NT2/D1 (cell line): ENCODE results near the gene OR51M1.
"Not testable (repeated sequence)": the region's sequence is repeated elsewhere in the genome, so short reads cannot be mapped to it uniquely, and the experiment has no call there.

ENCODE experiments used
- DNase-seq: peaks from one replicate; pipeline ENCODE4 v3.0.0-alpha.2; 2011; ENCODE audit warnings: low read depth, low spot score
- H3K27me3 ChIP-seq: 2 replicates; pipeline ENCODE4 v1.6.0; 2011; ENCODE audit warnings: mild to moderate bottlenecking; ENCODE audit not compliant: insufficient read length, insufficient read depth
- H3K36me3 ChIP-seq: 2 replicates; pipeline ENCODE4 v1.6.1; 2011; ENCODE audit warnings: mild to moderate bottlenecking, low read length, mixed read lengths; ENCODE audit not compliant: insufficient read depth, insufficient read length
- H3K4me1 ChIP-seq: 2 replicates; pipeline ENCODE4 v1.5.1; 2011; ENCODE audit not compliant: insufficient read depth, insufficient read length
- H3K4me3 ChIP-seq: 2 replicates; pipeline ENCODE4 v1.5.1; 2011; ENCODE audit warnings: low read depth; ENCODE audit not compliant: insufficient read length
- H3K9ac ChIP-seq: 2 replicates; pipeline ENCODE4 v1.6.0; 2011; ENCODE audit warnings: low read depth; ENCODE audit not compliant: insufficient read length
- H3K9me3 ChIP-seq: 2 replicates; pipeline ENCODE4 v1.5.1; 2011; ENCODE audit warnings: mild to moderate bottlenecking, low read length; ENCODE audit not compliant: insufficient read depth
- SUZ12 ChIP-seq: IDR thresholded peaks from 2 replicates; pipeline ENCODE4 v1.6.1; 2011; ENCODE audit not compliant: insufficient read length, insufficient read depth; ENCODE audit errors: extremely low read depth
- YY1 ChIP-seq: IDR thresholded peaks from 2 replicates; pipeline ENCODE4 v1.6.1; 2011; ENCODE audit not compliant: insufficient read length, insufficient read depth
- ZNF274 ChIP-seq: IDR thresholded peaks from 2 replicates; pipeline ENCODE4 v1.6.1; 2011; ENCODE audit warnings: mild to moderate bottlenecking, low read depth, low read length

Gene OR51M1

DNA sequence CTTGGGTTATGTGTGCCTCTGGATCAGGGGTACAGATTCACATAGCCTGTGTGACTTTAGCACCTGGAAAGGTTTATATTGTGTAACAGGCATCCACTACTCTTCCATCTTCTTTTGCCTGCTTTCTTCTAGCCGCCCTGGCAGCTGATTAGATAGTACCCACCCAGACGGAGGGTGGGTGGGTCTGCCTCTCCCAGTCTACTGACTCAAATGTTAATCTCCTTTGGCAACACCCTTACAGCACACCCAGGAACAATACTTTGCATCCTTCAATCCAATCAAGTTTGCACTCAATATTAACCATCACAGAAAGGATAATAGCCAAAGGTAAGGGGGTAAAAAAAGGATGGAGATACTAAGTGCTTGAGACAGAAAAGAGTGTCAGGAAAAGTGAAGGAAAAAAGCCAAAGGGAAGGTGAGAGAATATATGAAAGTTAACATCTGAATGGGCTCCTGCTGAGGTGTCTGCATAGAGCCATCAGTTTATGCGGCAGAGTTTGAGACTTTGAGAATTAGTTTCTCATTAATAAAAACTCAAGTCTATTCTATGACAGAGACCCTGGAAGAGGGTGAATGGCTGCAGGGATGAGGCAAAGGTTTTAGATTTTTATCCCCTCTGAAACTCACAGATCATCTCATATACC lies 34.9 kb upstream of the OR51M1 start:
- no peaks in the 10 kb centered on the region for H3K27me3 ChIP-seq
- no peak overlapping the region for H3K4me3 ChIP-seq
- DNase-seq = no peak
- no peaks in the 10 kb centered on the region for H3K9me3 ChIP-seq
- TF ChIP-seq SUZ12 (no peak), ZNF274 (no peak), YY1 (no peak)
- H3K9ac ChIP-seq = no peak overlapping the region
- no peaks in the 10 kb centered on the region for H3K4me1 ChIP-seq
- no peaks in the 10 kb centered on the region for H3K36me3 ChIP-seq

DNA sequence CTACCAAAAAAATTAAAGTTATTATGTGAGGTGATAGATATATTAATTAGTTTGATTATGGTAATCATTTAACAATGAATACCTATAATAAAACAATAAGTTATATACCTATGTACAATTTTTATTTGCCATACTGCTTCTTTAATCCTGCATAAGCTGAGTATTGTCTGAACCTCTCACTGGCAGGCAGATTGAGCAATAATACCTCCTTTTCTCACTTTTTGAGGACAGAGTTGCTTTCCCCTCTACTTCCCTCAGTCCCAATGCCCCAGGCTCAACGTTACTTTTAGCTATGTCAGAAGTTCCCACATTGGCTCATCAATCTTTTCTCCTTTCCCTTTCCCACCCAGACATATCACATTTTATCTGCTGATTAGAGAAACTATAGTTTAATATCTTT lies 34.1 kb upstream of the OR51M1 start:
- no peak for DNase-seq
- H3K4me3 ChIP-seq = no peak overlapping the region
- H3K4me1 ChIP-seq = no peaks in the 10 kb centered on the region
- TF ChIP-seq ZNF274 = no peak
- no peaks in the 10 kb centered on the region for H3K9me3 ChIP-seq
- H3K36me3 ChIP-seq = no peaks in the 10 kb centered on the region
- H3K27me3 ChIP-seq = no peaks in the 10 kb centered on the region
- no peak overlapping the region for H3K9ac ChIP-seq

DNA sequence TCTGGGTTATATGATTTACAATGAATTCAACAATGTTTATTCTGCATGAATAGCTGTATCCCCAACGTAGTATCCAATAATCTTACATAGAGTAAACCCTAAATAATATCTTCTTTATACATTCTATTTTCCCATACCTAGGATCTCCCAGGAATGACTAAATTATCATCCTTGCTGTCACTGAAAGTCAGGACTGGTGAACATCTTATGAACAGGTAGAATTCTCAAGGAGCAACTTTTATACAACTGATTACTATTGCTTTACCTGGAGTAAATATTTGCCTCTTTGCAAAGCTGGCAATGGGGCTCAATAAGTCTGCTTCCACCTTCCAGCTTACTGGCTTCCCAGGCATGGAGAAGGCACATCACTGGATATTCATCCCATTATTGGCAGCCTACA lies 32.4 kb upstream of the OR51M1 start, which contains the start of gene OR51B6:
OR51B6 (plus strand) TSS at position 301 of the 400 bp plus-strand sequence; CDS start at position 301, 0 bp downstream.
- Histone ChIP-seq H3K9me3 (no peaks in the 10 kb centered on the region), H3K9ac (no peak within 1 kb of the TSS), H3K36me3 (no peaks in the 10 kb centered on the region), H3K27me3 (no peaks in the 10 kb centered on the region), H3K4me3 (no peak within 1 kb of the TSS), H3K4me1 (no peaks in the 10 kb centered on the region)
- no peak for DNase-seq
- no peak for TF ChIP-seq ZNF274
- TF ChIP-seq YY1 = no peak

DNA sequence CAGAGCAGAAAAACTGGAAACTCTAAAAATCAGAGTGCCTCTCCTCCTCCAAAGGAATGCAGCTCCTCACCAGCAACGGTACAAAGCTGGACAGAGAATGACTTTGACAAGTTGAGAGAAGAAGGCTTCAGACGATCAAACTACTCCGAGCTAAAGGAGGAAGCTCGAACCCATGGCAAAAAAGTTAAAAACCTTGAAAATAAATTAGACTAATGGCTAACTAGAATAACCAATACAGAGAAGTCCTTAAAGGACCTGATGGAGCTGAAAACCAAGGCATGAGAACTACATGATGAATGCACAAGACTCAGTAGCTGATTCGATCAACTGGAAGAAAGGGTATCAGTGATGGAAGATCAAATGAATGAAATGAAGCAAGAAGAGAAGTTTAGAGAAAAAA lies 27.6 kb upstream of the OR51M1 start:
- H3K36me3 ChIP-seq, H3K27me3 ChIP-seq, DNase-seq, H3K9ac ChIP-seq, H3K9me3 ChIP-seq, H3K4me1 ChIP-seq, H3K4me3 ChIP-seq: not testable (repeated sequence)

DNA sequence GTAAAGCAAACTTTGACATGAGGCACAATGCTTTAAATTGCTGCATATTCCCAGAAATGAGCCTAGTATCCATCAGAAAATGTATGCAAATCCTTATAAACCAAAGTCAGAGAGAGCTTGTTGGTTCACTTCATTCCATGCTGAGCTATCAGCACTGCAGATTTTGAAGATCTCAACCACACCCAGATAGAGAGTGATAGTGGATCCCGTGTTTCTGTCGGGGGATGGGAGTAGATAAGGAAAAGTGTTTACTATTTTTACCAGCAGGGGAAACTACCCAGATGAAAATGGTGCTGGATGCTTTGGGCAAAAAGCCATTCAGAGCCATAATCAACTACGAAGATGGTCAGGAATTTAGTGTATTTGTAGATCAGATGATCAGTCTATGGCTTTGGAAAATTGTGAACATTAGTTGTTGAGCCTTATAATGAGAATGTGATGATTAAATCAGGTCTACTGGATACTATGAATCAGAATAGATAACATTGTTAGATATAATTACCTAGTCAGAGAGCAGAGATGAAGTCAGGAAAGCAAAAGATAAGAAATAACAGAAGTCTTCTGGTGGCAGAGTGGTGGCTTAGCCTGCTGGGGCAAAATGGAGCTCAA lies 21.5 kb upstream of the OR51M1 start:
- TF ChIP-seq ZNF274 = no peak
- no peak for TF ChIP-seq SUZ12
- no peak for TF ChIP-seq YY1
- H3K4me1 ChIP-seq = no peaks in the 10 kb centered on the region

DNA sequence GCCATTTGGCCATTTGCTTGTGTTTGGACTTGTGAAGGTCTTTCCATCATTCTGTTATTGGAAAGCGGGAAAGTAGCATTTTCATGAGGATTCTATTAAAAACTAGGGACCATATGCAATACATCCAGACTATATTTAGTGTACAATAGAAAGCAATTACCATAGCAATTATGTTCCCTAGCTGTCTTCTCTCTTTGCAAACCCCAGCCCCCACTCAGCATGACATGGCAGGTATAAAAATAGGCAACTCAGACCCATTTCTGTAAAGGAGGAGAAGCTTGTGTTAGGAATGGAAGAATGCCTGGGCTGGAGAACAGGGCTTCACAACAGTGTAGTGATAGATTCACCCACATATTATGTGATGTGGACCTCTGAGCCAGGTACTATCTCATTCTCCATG lies 19.9 kb upstream of the OR51M1 start:
- DNase-seq = no peak
- H3K9me3 ChIP-seq = no peaks in the 10 kb centered on the region

More for the DNA sequence above, 21.5 kb upstream of the OR51M1 start:
- Histone ChIP-seq H3K36me3 (no peaks in the 10 kb centered on the region), H3K27me3 (no peaks in the 10 kb centered on the region), H3K9ac (no peak overlapping the region), H3K9me3 (no peaks in the 10 kb centered on the region), H3K4me3 (no peak overlapping the region)
- no peak for DNase-seq

DNA sequence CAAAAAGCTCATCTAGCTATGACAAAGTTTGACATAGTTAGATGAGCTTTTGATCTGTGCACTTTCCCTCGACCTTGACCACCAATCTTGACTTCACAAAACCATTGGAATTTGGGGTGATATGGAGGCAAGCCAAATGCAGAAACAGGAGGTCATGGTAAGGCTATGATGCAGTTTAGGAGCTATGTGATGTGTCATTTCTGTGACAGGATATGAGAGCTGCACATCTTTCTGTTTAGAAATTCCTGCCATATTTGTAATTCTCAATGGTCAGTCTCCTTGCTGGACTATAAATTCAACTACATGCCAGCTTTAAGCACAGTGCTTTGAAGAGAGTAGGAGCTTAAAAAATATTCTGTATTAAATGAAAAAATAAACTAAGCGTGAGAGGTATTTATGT lies 19.4 kb upstream of the OR51M1 start:
- Histone ChIP-seq H3K4me1 (no peaks in the 10 kb centered on the region), H3K9me3 (no peaks in the 10 kb centered on the region), H3K9ac (no peak overlapping the region), H3K27me3 (no peaks in the 10 kb centered on the region), H3K36me3 (no peaks in the 10 kb centered on the region), H3K4me3 (no peak overlapping the region)
- no peak for TF ChIP-seq YY1
- DNase-seq = no peak

More for the DNA sequence above, 19.9 kb upstream of the OR51M1 start:
- no peaks in the 10 kb centered on the region for H3K36me3 ChIP-seq
- H3K9ac ChIP-seq = no peak overlapping the region
- TF ChIP-seq YY1 = no peak
- no peaks in the 10 kb centered on the region for H3K4me1 ChIP-seq
- H3K27me3 ChIP-seq = no peaks in the 10 kb centered on the region
- H3K4me3 ChIP-seq = no peak overlapping the region

DNA sequence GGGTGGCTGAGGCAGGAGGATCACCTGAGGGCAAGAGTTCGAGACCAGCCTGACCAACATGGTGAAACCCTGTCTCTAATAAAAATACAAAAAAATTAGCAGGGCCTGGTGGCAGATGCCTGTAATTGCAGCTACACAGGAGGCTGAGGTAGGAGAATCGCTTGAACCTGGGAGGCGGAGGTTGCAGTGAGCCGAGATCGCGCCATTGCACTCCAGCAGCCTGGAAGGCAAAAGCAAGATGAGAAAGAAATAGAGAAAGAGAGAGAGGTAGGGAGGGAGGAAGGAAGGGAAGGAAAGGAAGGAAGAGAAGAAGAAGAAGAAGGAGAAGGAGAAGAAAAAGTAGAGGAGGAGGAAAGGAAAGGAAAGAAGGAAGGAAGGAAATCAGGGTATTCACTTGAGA lies 17.2 kb upstream of the OR51M1 start:
- H3K4me3 ChIP-seq, H3K4me1 ChIP-seq, H3K36me3 ChIP-seq, H3K27me3 ChIP-seq, DNase-seq, H3K9ac ChIP-seq, H3K9me3 ChIP-seq: not testable (repeated sequence)
